WERI-Rb-1 (cell line): ENCODE measurements around the gene LHFPL2.

Experiments used
- DNase-seq: peaks from one replicate; pipeline ENCODE4 v3.0.0-alpha.2; 2020
- H3K27ac ChIP-seq: fragments of 250-450 bp; sonication (Bioruptor Pico); 2 replicates; pipeline ENCODE4 v1.5.1; 2020; ENCODE audit warnings: mild to moderate bottlenecking, moderate library complexity
- H3K27me3 ChIP-seq: fragments of 250-450 bp; sonication (Bioruptor Pico); 2 replicates; pipeline ENCODE4 v1.5.1; 2021; ENCODE audit warnings: mild to moderate bottlenecking, low read depth, moderate library complexity; ENCODE audit not compliant: insufficient read depth, severe bottlenecking
- H3K36me3 ChIP-seq: fragments of 250-450 bp; sonication (Bioruptor Pico); 2 replicates; pipeline ENCODE4 v1.5.1; 2020; ENCODE audit warnings: mild to moderate bottlenecking, moderate library complexity
- H3K4me3 ChIP-seq: 2 replicates; pipeline ENCODE4 v1.5.1; 2011; ENCODE audit warnings: low read depth, mild to moderate bottlenecking, control low read depth, low read length
- H3K9me3 ChIP-seq: fragments of 250-450 bp; sonication (Bioruptor Pico); 2 replicates; pipeline ENCODE4 v1.5.1; 2021; ENCODE audit warnings: mild to moderate bottlenecking, moderate library complexity; ENCODE audit not compliant: severe bottlenecking
- TF ChIP-seq, protein P1 (sequence below): IDR thresholded peaks from 2 replicates; pipeline ENCODE4 v1.5.1; 2011; ENCODE audit warnings: low read depth, mild to moderate bottlenecking, control low read depth, inconsistent platforms, low read length

The LHFPL2 gene

GRCh38 chr5:78496373-78496772 lies 152.2 kb downstream of the LHFPL2 start:
- Histone ChIP-seq H3K27ac (no peak overlapping the region), H3K4me3 (no peak overlapping the region), H3K9me3 (no peaks in the 10 kb centered on the region), H3K27me3 (no peaks in the 10 kb centered on the region), H3K36me3 (peaks cover 4% of the 10 kb centered on the region)
- TF ChIP-seq, protein P1, sequence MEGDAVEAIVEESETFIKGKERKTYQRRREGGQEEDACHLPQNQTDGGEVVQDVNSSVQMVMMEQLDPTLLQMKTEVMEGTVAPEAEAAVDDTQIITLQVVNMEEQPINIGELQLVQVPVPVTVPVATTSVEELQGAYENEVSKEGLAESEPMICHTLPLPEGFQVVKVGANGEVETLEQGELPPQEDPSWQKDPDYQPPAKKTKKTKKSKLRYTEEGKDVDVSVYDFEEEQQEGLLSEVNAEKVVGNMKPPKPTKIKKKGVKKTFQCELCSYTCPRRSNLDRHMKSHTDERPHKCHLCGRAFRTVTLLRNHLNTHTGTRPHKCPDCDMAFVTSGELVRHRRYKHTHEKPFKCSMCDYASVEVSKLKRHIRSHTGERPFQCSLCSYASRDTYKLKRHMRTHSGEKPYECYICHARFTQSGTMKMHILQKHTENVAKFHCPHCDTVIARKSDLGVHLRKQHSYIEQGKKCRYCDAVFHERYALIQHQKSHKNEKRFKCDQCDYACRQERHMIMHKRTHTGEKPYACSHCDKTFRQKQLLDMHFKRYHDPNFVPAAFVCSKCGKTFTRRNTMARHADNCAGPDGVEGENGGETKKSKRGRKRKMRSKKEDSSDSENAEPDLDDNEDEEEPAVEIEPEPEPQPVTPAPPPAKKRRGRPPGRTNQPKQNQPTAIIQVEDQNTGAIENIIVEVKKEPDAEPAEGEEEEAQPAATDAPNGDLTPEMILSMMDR = no peak
- no peak for DNase-seq

GRCh38 chr5:78495800-78496199 lies 152.8 kb downstream of the LHFPL2 start:
- Histone ChIP-seq H3K27ac (no peak overlapping the region), H3K4me3 (no peak overlapping the region), H3K36me3 (peaks cover 8% of the 10 kb centered on the region), H3K27me3 (no peaks in the 10 kb centered on the region), H3K9me3 (no peaks in the 10 kb centered on the region)
- DNase-seq = no peak
- TF ChIP-seq, protein P1 = no peak

GRCh38 chr5:78492650-78493049 lies 155.9 kb downstream of the LHFPL2 start:
- no peak overlapping the region for H3K27ac ChIP-seq
- H3K27me3 ChIP-seq = no peaks in the 10 kb centered on the region
- no peaks in the 10 kb centered on the region for H3K9me3 ChIP-seq
- TF ChIP-seq, protein P1 = no peak
- no peak overlapping the region for H3K4me3 ChIP-seq
- no peak for DNase-seq
- H3K36me3 ChIP-seq = peaks cover 23% of the 10 kb centered on the region

DNA sequence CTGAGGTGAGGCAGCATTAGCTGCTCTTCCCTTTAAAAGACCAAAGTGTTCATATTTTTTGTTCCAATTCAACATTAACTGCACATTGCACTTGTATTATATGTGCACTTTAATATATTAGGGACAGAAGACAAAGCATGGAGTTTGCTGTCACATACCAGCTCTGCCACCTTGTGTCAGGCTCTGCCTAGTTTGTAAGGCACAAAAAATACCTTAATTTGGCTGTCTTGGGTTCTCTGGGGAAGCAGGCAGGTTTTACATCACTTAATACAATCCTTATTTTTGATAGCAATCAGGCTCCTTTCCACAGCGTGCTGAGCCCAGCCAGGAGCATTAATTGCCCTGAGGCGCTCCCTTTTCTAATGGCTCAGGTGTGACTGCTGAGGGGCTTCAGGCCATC lies 156.3 kb downstream of the LHFPL2 start:
- Histone ChIP-seq H3K27me3 (no peaks in the 10 kb centered on the region), H3K36me3 (peaks cover 23% of the 10 kb centered on the region), H3K9me3 (no peaks in the 10 kb centered on the region), H3K27ac (no peak overlapping the region), H3K4me3 (no peak overlapping the region)
- no peak for DNase-seq
- TF ChIP-seq, protein P1 = no peak

GRCh38 chr5:78490709-78491485 lies 157.7 kb downstream of the LHFPL2 start:
- Histone ChIP-seq H3K27ac (no peak overlapping the region), H3K27me3 (no peaks in the 10 kb centered on the region), H3K36me3 (peaks cover 23% of the 10 kb centered on the region), H3K4me3 (no peak overlapping the region), H3K9me3 (no peaks in the 10 kb centered on the region)
- DNase-seq = no peak
- TF ChIP-seq, protein P1 = no peak

GRCh38 chr5:78487846-78488245 lies 160.7 kb downstream of the LHFPL2 start:
- Histone ChIP-seq H3K36me3 (peaks cover 23% of the 10 kb centered on the region), H3K4me3 (no peak overlapping the region), H3K27me3 (no peaks in the 10 kb centered on the region), H3K9me3 (no peaks in the 10 kb centered on the region), H3K27ac (no peak overlapping the region)
- TF ChIP-seq, protein P1 = no peak
- no peak for DNase-seq
